HepG2 (cell line): ENCODE data around the gene LRRC3. TPM values are rescaled to one million over a fixed set of nuclear protein-coding genes. Genes with fewer than 3 reads are reported as not detected.

ENCODE experiments used
- ATF3 ChIP-seq: sonication (generic); formaldehyde crosslinking; IDR thresholded peaks from 2 replicates; pipeline ENCODE4 v1.4.0; 2020; ENCODE audit warnings: missing genetic modification reagents
- FOXA3 ChIP-seq: IDR thresholded peaks from 2 replicates; pipeline ENCODE4 v1.6.1; 2016; ENCODE audit warnings: missing genetic modification reagents, missing compliant biosample characterization
- GABPB1 ChIP-seq: IDR thresholded peaks from 2 replicates; pipeline ENCODE4 v1.6.1; 2016; ENCODE audit warnings: mild to moderate bottlenecking, missing genetic modification reagents, moderate library complexity, missing compliant biosample characterization
- GATAD2A ChIP-seq: IDR thresholded peaks from 2 replicates; pipeline ENCODE4 v1.6.1; 2016
- GLI4 ChIP-seq: sonication (generic); formaldehyde crosslinking; IDR thresholded peaks from 2 replicates; pipeline ENCODE4 v1.5.1; 2020; ENCODE audit warnings: missing genetic modification reagents, mild to moderate bottlenecking, moderate library complexity, borderline replicate concordance
- HDAC1 ChIP-seq: sonication (generic); formaldehyde crosslinking; IDR thresholded peaks from 2 replicates; pipeline ENCODE4 v1.5.1; 2020; ENCODE audit warnings: mild to moderate bottlenecking, missing genetic modification reagents
- MAFF ChIP-seq: IDR thresholded peaks from 2 replicates; pipeline ENCODE4 v1.6.1; 2011; ENCODE audit warnings: low read depth, low read length, improper control_type of control experiment
- NCOA5 ChIP-seq: sonication (generic); formaldehyde crosslinking; IDR thresholded peaks from 2 replicates; pipeline ENCODE4 v1.4.0; 2020; ENCODE audit warnings: missing genetic modification reagents
- PAF1 ChIP-seq: IDR thresholded peaks from 2 replicates; pipeline ENCODE4 v1.6.1; 2016; ENCODE audit warnings: missing genetic modification reagents, missing compliant biosample characterization
- PHF8 ChIP-seq: sonication (generic); formaldehyde crosslinking; IDR thresholded peaks from 2 replicates; pipeline ENCODE4 v1.5.0; 2020; ENCODE audit warnings: missing genetic modification reagents
- PLRG1 ChIP-seq: fragments of 450-650 bp; conservative IDR thresholded peaks from 2 replicates; pipeline ENCODE4 v1.6.1; 2016
- PRMT3 ChIP-seq: sonication (generic); formaldehyde crosslinking; IDR thresholded peaks from 2 replicates; pipeline ENCODE4 v1.8.1; 2022; ENCODE audit warnings: low read depth, mild to moderate bottlenecking, moderate library complexity, missing genetic modification reagents, borderline replicate concordance
- SIX4 ChIP-seq: sonication (generic); formaldehyde crosslinking; IDR thresholded peaks from 2 replicates; pipeline ENCODE4 v1.4.0; 2020; ENCODE audit warnings: missing genetic modification reagents
- SKIL ChIP-seq: sonication (generic); formaldehyde crosslinking; IDR thresholded peaks from 2 replicates; pipeline ENCODE4 v1.8.0; 2022; ENCODE audit warnings: missing genetic modification reagents, mild to moderate bottlenecking, moderate library complexity, borderline replicate concordance
- SP2 ChIP-seq: sonication (generic); formaldehyde crosslinking; IDR thresholded peaks from 2 replicates; pipeline ENCODE4 v1.5.1; 2020; ENCODE audit warnings: mild to moderate bottlenecking, missing genetic modification reagents
- TEAD3 ChIP-seq: optimal IDR thresholded peaks from 2 replicates; pipeline ENCODE3; 2016; ENCODE audit warnings: borderline replicate concordance
- U2AF1 ChIP-seq: fragments of 200-400 bp; formaldehyde crosslinking; optimal IDR thresholded peaks from 2 replicates; pipeline ENCODE3; 2017; ENCODE audit warnings: mild to moderate bottlenecking, low read depth, low read length
- ZFP37 ChIP-seq: sonication (generic); formaldehyde crosslinking; IDR thresholded peaks from 2 replicates; pipeline ENCODE4 v1.4.0; 2020; ENCODE audit warnings: missing genetic modification reagents, borderline replicate concordance
- ZNF264 ChIP-seq: sonication (generic); formaldehyde crosslinking; IDR thresholded peaks from 2 replicates; pipeline ENCODE4 v1.4.0; 2020; ENCODE audit warnings: missing genetic modification reagents
- ZNF296 ChIP-seq: sonication (generic); formaldehyde crosslinking; conservative IDR thresholded peaks from 2 replicates; pipeline ENCODE4 v1.5.0; 2020; ENCODE audit warnings: mild to moderate bottlenecking, missing genetic modification reagents
- ZNF550 ChIP-seq: sonication (generic); formaldehyde crosslinking; IDR thresholded peaks from 2 replicates; pipeline ENCODE4 v1.4.0; 2020; ENCODE audit warnings: mild to moderate bottlenecking, missing genetic modification reagents, borderline replicate concordance
- ZNF703 ChIP-seq: sonication (generic); formaldehyde crosslinking; IDR thresholded peaks from 2 replicates; pipeline ENCODE4 v1.5.1; 2020; ENCODE audit warnings: missing genetic modification reagents, mild to moderate bottlenecking, moderate library complexity, borderline replicate concordance
- polyA plus RNA-seq, 8 experiments: library from polyadenylated mRNA; depleted of rRNA in 3 of 8; stranded (reverse) in 7 of 8; unstranded in 1 of 8; fragments of >200 nt; fragmentation: Illumina TruSeq in 4 of 8; extraction: Trizol in 4 of 8; gene quantifications; 2 replicates each; pipeline versions ENCODE4 v1.2.1 to v1.2.3, GENCODE V29; 2011 to 2016; ENCODE audit warnings: low read depth in 4 of 8, missing spikeins in 1 of 8, mixed read lengths in 1 of 8; ENCODE audit not compliant: insufficient read depth in 1 of 8
- total RNA-seq, 5 experiments: library from RNA; depleted of rRNA; stranded (reverse); fragments of >200 nt; fragmentation: Illumina TruSeq; extraction: Trizol; gene quantifications; 2 replicates each; pipeline ENCODE4 v1.2.3, GENCODE V29; 2016; ENCODE audit warnings: low read depth in 1 of 5
- TF ChIP-seq, protein P1 (sequence below), 2 experiments: IDR thresholded peaks; 2 replicates each; pipeline ENCODE4 v1.6.1; 2011 to 2012; ENCODE audit warnings: low read length in 2 of 2, borderline replicate concordance in 1 of 2, low read depth in 1 of 2, mild to moderate bottlenecking in 1 of 2, moderate library complexity in 1 of 2
- TF ChIP-seq, protein P2 (sequence below): sonication (generic); formaldehyde crosslinking; IDR thresholded peaks from 2 replicates; pipeline ENCODE4 v1.4.0; 2020; ENCODE audit warnings: missing genetic modification reagents

Gene LRRC3
- total and polyA plus RNA-seq, 2 of the 13 experiments (the other 11 are each of a cell fraction or from before 2014, with no cell fraction given): 4.8 to 16.5 TPM

- no peak for TF ChIP-seq FOXA3
- TF ChIP-seq GLI4 (CRISPR knock-in tag): no peak
- 0 out of 2 replicates have a peak, but pooled peaks have one; percentile 18 for TF ChIP-seq PHF8 (CRISPR knock-in tag)
- TF ChIP-seq SP2 (CRISPR knock-in tag): no peak
- no peak for TF ChIP-seq SKIL
- no peak for TF ChIP-seq ZNF264 (CRISPR knock-in tag)
- TF ChIP-seq U2AF1: no peak
- TF ChIP-seq PLRG1: no peak
- TF ChIP-seq HDAC1 (CRISPR knock-in tag): 0 out of 2 replicates have a peak, but pooled peaks have one; percentile 23
- no peak for TF ChIP-seq ZNF550 (CRISPR knock-in tag)
- TF ChIP-seq, protein P1, sequence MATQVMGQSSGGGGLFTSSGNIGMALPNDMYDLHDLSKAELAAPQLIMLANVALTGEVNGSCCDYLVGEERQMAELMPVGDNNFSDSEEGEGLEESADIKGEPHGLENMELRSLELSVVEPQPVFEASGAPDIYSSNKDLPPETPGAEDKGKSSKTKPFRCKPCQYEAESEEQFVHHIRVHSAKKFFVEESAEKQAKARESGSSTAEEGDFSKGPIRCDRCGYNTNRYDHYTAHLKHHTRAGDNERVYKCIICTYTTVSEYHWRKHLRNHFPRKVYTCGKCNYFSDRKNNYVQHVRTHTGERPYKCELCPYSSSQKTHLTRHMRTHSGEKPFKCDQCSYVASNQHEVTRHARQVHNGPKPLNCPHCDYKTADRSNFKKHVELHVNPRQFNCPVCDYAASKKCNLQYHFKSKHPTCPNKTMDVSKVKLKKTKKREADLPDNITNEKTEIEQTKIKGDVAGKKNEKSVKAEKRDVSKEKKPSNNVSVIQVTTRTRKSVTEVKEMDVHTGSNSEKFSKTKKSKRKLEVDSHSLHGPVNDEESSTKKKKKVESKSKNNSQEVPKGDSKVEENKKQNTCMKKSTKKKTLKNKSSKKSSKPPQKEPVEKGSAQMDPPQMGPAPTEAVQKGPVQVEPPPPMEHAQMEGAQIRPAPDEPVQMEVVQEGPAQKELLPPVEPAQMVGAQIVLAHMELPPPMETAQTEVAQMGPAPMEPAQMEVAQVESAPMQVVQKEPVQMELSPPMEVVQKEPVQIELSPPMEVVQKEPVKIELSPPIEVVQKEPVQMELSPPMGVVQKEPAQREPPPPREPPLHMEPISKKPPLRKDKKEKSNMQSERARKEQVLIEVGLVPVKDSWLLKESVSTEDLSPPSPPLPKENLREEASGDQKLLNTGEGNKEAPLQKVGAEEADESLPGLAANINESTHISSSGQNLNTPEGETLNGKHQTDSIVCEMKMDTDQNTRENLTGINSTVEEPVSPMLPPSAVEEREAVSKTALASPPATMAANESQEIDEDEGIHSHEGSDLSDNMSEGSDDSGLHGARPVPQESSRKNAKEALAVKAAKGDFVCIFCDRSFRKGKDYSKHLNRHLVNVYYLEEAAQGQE (IDR thresholded peaks at IDR 0.05; ENCODE audit: borderline replicate concordance in 1 of 2, low read depth in 1 of 2, low read length in 2 of 2): no peak
- no peak for TF ChIP-seq GATAD2A (CRISPR knock-in tag)
- TF ChIP-seq GABPB1 (CRISPR knock-in tag): peak; percentile 26; the same call in 1 of the 2 replicates
- TF ChIP-seq ATF3 (CRISPR knock-in tag): no peak
- TF ChIP-seq, protein P2, sequence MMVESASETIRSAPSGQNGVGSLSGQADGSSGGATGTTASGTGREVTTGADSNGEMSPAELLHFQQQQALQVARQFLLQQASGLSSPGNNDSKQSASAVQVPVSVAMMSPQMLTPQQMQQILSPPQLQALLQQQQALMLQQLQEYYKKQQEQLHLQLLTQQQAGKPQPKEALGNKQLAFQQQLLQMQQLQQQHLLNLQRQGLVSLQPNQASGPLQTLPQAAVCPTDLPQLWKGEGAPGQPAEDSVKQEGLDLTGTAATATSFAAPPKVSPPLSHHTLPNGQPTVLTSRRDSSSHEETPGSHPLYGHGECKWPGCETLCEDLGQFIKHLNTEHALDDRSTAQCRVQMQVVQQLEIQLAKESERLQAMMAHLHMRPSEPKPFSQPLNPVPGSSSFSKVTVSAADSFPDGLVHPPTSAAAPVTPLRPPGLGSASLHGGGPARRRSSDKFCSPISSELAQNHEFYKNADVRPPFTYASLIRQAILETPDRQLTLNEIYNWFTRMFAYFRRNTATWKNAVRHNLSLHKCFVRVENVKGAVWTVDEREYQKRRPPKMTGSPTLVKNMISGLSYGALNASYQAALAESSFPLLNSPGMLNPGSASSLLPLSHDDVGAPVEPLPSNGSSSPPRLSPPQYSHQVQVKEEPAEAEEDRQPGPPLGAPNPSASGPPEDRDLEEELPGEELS (CRISPR knock-in tag): no peak
- TF ChIP-seq ZNF703: no peak
- no peak for TF ChIP-seq PAF1 (CRISPR knock-in tag)
- no peak for TF ChIP-seq NCOA5 (CRISPR knock-in tag)
- TF ChIP-seq ZFP37 (CRISPR knock-in tag): no peak
- no peak for TF ChIP-seq MAFF
- TF ChIP-seq SIX4 (CRISPR knock-in tag): peak; percentile 23; the same call in 1 of the 2 replicates
- peak; percentile 78 for TF ChIP-seq TEAD3 (CRISPR knock-in tag)
- TF ChIP-seq PRMT3 (CRISPR knock-in tag): no peak
- TF ChIP-seq ZNF296: 0 out of 2 replicates have a peak, but pooled peaks have one; percentile 29
These were observed 6.2 kb downstream of the LRRC3 start (continued) for GRCh38 chr21:44461464-44462001.
